Uterus (tissue), 2 donors: ENCODE measurements around the gene NWD2.

Experiments
- POLR2A ChIP-seq, 2 donors: fragments of 450-650 bp; IDR thresholded peaks; one replicate each; pipeline ENCODE4 v1.6.1; 2016; ENCODE audit warnings: antibody characterized with exemption in 2 of 2, mild to moderate bottlenecking in 1 of 2, moderate library complexity in 1 of 2
- TF ChIP-seq, protein P1 (sequence below), 4 experiments: fragments of 200-600 bp in 2 of 4; fragments of 450-650 bp in 2 of 4; sonication (generic) in 2 of 4; IDR thresholded peaks; one replicate each; pipeline ENCODE4 v1.5.1; 2016 to 2019; ENCODE audit warnings: antibody characterized with exemption in 4 of 4, mild to moderate bottlenecking in 2 of 4, moderate library complexity in 1 of 4

GRCh38 chr4:37442062-37442323, 197.4 kb downstream of the NWD2 start:
- TF ChIP-seq, protein P1, sequence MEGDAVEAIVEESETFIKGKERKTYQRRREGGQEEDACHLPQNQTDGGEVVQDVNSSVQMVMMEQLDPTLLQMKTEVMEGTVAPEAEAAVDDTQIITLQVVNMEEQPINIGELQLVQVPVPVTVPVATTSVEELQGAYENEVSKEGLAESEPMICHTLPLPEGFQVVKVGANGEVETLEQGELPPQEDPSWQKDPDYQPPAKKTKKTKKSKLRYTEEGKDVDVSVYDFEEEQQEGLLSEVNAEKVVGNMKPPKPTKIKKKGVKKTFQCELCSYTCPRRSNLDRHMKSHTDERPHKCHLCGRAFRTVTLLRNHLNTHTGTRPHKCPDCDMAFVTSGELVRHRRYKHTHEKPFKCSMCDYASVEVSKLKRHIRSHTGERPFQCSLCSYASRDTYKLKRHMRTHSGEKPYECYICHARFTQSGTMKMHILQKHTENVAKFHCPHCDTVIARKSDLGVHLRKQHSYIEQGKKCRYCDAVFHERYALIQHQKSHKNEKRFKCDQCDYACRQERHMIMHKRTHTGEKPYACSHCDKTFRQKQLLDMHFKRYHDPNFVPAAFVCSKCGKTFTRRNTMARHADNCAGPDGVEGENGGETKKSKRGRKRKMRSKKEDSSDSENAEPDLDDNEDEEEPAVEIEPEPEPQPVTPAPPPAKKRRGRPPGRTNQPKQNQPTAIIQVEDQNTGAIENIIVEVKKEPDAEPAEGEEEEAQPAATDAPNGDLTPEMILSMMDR (IDR thresholded peaks at IDR 0.05) = no peak
- TF ChIP-seq POLR2A (IDR thresholded peaks at IDR 0.05) = no peak
